Endothelial cell of umbilical vein (primary cell): ENCODE results near the gene THBS1.

ENCODE experiments used
- EZH2 ChIP-seq: IDR thresholded peaks from 2 replicates; pipeline ENCODE4 v1.6.1; 2012; ENCODE audit warnings: borderline replicate concordance, low read depth, mild to moderate bottlenecking, moderate library complexity, low read length, inconsistent platforms; ENCODE audit not compliant: severe bottlenecking
- FOS ChIP-seq: IDR thresholded peaks from 2 replicates; pipeline ENCODE4 v1.6.1; 2011; ENCODE audit warnings: mild to moderate bottlenecking, low read length, moderate library complexity, borderline replicate concordance; ENCODE audit not compliant: insufficient read depth
- GATA2 ChIP-seq: IDR thresholded peaks from 2 replicates; pipeline ENCODE4 v1.7.0; 2011; ENCODE audit warnings: low read depth, mild to moderate bottlenecking, moderate library complexity, mixed read lengths, low read length; ENCODE audit not compliant: insufficient read length, insufficient read depth
- JUN ChIP-seq: IDR thresholded peaks from 2 replicates; pipeline ENCODE4 v1.6.1; 2011; ENCODE audit warnings: borderline replicate concordance, low read depth; ENCODE audit not compliant: insufficient read length, insufficient read depth
- POLR2A ChIP-seq: IDR thresholded peaks from 2 replicates; pipeline ENCODE4 v1.6.1; 2012; ENCODE audit warnings: low read depth, mild to moderate bottlenecking, control low read depth, low read length
- POLR2AphosphoS5 ChIP-seq: IDR thresholded peaks from 2 replicates; pipeline ENCODE4 v1.6.1; 2012; ENCODE audit warnings: low read depth, mild to moderate bottlenecking, control low read depth, low read length, moderate library complexity; ENCODE audit not compliant: insufficient read depth
- TF ChIP-seq, protein P1 (sequence below), 2 donors: IDR thresholded peaks; 1 replicate in 1 of 2; 2 replicates in 1 of 2; pipeline ENCODE4 v1.5.1; 2011; ENCODE audit warnings: low read length in 2 of 2, mild to moderate bottlenecking in 2 of 2, moderate library complexity in 2 of 2, control low read depth in 1 of 2, inconsistent platforms in 1 of 2, low read depth in 1 of 2; ENCODE audit not compliant: insufficient read depth in 1 of 2; ENCODE audit errors: extremely low read depth in 1 of 2
- TF ChIP-seq, protein P2 (sequence below): IDR thresholded peaks from 2 replicates; pipeline ENCODE4 v1.6.1; 2011; ENCODE audit not compliant: insufficient read depth, insufficient read length

DNA sequence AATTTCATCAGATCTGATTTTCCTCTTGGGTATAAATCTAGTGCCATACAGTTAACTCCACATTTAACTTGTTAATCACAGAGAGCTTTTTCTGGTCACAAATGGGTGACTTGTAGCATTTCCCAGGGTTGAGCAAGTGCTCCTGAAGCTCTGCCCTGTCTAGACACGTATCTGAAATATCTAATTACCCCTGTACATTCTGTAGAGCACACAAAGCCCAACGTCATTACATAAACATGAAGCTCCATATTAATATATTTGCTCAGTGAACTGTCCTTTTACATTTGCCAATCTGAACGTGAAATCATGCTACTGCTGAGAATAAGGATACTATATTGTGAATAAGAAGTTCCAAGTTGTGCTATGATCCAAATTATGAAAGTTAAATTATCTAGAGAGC, 49.0 kb downstream of the THBS1 start:
- TF ChIP-seq, protein P1, sequence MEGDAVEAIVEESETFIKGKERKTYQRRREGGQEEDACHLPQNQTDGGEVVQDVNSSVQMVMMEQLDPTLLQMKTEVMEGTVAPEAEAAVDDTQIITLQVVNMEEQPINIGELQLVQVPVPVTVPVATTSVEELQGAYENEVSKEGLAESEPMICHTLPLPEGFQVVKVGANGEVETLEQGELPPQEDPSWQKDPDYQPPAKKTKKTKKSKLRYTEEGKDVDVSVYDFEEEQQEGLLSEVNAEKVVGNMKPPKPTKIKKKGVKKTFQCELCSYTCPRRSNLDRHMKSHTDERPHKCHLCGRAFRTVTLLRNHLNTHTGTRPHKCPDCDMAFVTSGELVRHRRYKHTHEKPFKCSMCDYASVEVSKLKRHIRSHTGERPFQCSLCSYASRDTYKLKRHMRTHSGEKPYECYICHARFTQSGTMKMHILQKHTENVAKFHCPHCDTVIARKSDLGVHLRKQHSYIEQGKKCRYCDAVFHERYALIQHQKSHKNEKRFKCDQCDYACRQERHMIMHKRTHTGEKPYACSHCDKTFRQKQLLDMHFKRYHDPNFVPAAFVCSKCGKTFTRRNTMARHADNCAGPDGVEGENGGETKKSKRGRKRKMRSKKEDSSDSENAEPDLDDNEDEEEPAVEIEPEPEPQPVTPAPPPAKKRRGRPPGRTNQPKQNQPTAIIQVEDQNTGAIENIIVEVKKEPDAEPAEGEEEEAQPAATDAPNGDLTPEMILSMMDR (IDR thresholded peaks at IDR 0.05; ENCODE audit: extremely low read depth in 1 of 2, insufficient read depth in 1 of 2, low read depth in 1 of 2, low read length in 2 of 2), result no peak
- TF ChIP-seq EZH2 (no peak), JUN (no peak), POLR2A (no peak), POLR2AphosphoS5 (no peak), FOS (no peak), GATA2 (no peak)
- TF ChIP-seq, protein P2, sequence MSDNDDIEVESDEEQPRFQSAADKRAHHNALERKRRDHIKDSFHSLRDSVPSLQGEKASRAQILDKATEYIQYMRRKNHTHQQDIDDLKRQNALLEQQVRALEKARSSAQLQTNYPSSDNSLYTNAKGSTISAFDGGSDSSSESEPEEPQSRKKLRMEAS, result no peak
